Measurements from ENCODE around the gene MFRP. TPM values are rescaled to one million over a fixed set of nuclear protein-coding genes. Genes with fewer than 3 reads are reported as not detected.

The MFRP gene
- total and polyA plus RNA-seq, 8 donors, result not detected

GRCh38 chr11:119343726-119344125, 2.8 kb downstream of the MFRP start:
- TF ChIP-seq POLR2A (IDR thresholded peaks at IDR 0.05) (no peak), POLR2AphosphoS5 (IDR thresholded peaks at IDR 0.05) (no peak), EP300 (IDR thresholded peaks at IDR 0.05) (no peak)
- TF ChIP-seq, protein P1, sequence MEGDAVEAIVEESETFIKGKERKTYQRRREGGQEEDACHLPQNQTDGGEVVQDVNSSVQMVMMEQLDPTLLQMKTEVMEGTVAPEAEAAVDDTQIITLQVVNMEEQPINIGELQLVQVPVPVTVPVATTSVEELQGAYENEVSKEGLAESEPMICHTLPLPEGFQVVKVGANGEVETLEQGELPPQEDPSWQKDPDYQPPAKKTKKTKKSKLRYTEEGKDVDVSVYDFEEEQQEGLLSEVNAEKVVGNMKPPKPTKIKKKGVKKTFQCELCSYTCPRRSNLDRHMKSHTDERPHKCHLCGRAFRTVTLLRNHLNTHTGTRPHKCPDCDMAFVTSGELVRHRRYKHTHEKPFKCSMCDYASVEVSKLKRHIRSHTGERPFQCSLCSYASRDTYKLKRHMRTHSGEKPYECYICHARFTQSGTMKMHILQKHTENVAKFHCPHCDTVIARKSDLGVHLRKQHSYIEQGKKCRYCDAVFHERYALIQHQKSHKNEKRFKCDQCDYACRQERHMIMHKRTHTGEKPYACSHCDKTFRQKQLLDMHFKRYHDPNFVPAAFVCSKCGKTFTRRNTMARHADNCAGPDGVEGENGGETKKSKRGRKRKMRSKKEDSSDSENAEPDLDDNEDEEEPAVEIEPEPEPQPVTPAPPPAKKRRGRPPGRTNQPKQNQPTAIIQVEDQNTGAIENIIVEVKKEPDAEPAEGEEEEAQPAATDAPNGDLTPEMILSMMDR (IDR thresholded peaks at IDR 0.05), result no peak
- Histone ChIP-seq H3K4me1 (peaks cover 27 to 40% (median 32%) of the 10 kb centered on the region in 4 donors), H3K27ac (no peak overlapping the region), H3K36me3 (no peaks in the 10 kb centered on the region), H3K9me3 (no peaks in the 10 kb centered on the region), H3K4me3 (no peak overlapping the region), H3K27me3 (peaks cover 0 to 52% (median 21%) of the 10 kb centered on the region in 3 donors)
- intact Hi-C loops (cut with DNase I; ENCODE audit: low total_unique reads), result no loop called here
- DNase-seq, result peak in 1 of 2 donors; percentile 3
- 76 to 91% (median 84%) methylated on average over 7 of the region's 7 CpGs for WGBS, 5 donors

GRCh38 chr11:119342362-119343130, 4.0 kb downstream of the MFRP start:
- Histone ChIP-seq H3K36me3 (no peaks in the 10 kb centered on the region), H3K27ac (no peak overlapping the region), H3K9me3 (no peaks in the 10 kb centered on the region), H3K27me3 (peaks cover 0 to 54% (median 21%) of the 10 kb centered on the region in 3 donors), H3K4me1 (peaks cover 38 to 51% (median 42%) of the 10 kb centered on the region in 4 donors), H3K4me3 (no peak overlapping the region)
- intact Hi-C loops (cut with DNase I; ENCODE audit: low total_unique reads), result no loop called here
- no peak for TF ChIP-seq POLR2A (IDR thresholded peaks at IDR 0.05)
- no peak for TF ChIP-seq EP300 (IDR thresholded peaks at IDR 0.05)
- TF ChIP-seq POLR2AphosphoS5 (IDR thresholded peaks at IDR 0.05), result no peak
- TF ChIP-seq, protein P1 (IDR thresholded peaks at IDR 0.05), result no peak
- DNase-seq, result peak in 1 of 2 donors; percentile 23
- WGBS, 5 donors, result 79 to 90% (median 83%) methylated on average over 1 to 10 of the region's 10 CpGs

- Histone ChIP-seq H3K27me3 (peaks cover 0 to 54% (median 21%) of the 10 kb centered on the region in 3 donors), H3K9me3 (no peaks in the 10 kb centered on the region), H3K27ac (peak overlapping the region in 1 of 5 donors; percentile 96), H3K4me3 (no peak overlapping the region), H3K4me1 (peaks cover 44 to 51% (median 48%) of the 10 kb centered on the region in 4 donors), H3K36me3 (peaks cover under 1 to 3% (median 2%) of the 10 kb centered on the region in 4 donors)
- DNase-seq, result no peak
- TF ChIP-seq, protein P1 (IDR thresholded peaks at IDR 0.05), result no peak
- TF ChIP-seq EP300 (IDR thresholded peaks at IDR 0.05) (no peak), POLR2AphosphoS5 (IDR thresholded peaks at IDR 0.05) (no peak), POLR2A (IDR thresholded peaks at IDR 0.05) (no peak)
- intact Hi-C loops (cut with DNase I; ENCODE audit: low total_unique reads), result no loop called here
- WGBS, 5 donors, result 64 to 79% (median 71%) methylated on average over 7 of the region's 7 CpGs
Measured at GRCh38 chr11:119342023-119342300, 4.5 kb downstream of the MFRP start.

- DNase-seq, result peak in 1 of 2 donors; percentile 52
- intact Hi-C loops (cut with DNase I; ENCODE audit: low total_unique reads), result no loop called here
- Histone ChIP-seq H3K36me3 (peaks cover 6 to 9% (median 7%) of the 10 kb centered on the region in 4 donors), H3K4me3 (peak overlapping the region in 2 of 4 donors; percentile 56 to 65), H3K9me3 (no peaks in the 10 kb centered on the region), H3K27me3 (peaks cover 0 to 54% (median 21%) of the 10 kb centered on the region in 3 donors), H3K27ac (peak overlapping the region; percentile 66 to 96 (median 92)), H3K4me1 (peaks cover 46 to 56% (median 52%) of the 10 kb centered on the region in 4 donors)
- 30 to 43% (median 36%) methylated on average over 12 to 16 of the region's 16 CpGs for WGBS, 5 donors
- TF ChIP-seq POLR2AphosphoS5 (IDR thresholded peaks at IDR 0.05) (no peak), POLR2A (IDR thresholded peaks at IDR 0.05) (no peak), EP300 (IDR thresholded peaks at IDR 0.05) (no peak)
- TF ChIP-seq, protein P1 (IDR thresholded peaks at IDR 0.05), result no peak
Measured at GRCh38 chr11:119341222-119342022, 5.1 kb downstream of the MFRP start.
